GF-D8 (cell line): ENCODE data around the gene GUSB.
A peak's percentile ranks its signal among the peaks of the same experiment; 100 is the strongest.
"Not testable (repeated sequence)": the region's sequence is repeated elsewhere in the genome, so short reads cannot be mapped to it uniquely, and the experiment has no call there.

ENCODE experiments used
- DNase-seq: peaks from one replicate; lab custom pipeline; 2025; lab: John Stamatoyannopoulos, UW

The GUSB gene

DNA sequence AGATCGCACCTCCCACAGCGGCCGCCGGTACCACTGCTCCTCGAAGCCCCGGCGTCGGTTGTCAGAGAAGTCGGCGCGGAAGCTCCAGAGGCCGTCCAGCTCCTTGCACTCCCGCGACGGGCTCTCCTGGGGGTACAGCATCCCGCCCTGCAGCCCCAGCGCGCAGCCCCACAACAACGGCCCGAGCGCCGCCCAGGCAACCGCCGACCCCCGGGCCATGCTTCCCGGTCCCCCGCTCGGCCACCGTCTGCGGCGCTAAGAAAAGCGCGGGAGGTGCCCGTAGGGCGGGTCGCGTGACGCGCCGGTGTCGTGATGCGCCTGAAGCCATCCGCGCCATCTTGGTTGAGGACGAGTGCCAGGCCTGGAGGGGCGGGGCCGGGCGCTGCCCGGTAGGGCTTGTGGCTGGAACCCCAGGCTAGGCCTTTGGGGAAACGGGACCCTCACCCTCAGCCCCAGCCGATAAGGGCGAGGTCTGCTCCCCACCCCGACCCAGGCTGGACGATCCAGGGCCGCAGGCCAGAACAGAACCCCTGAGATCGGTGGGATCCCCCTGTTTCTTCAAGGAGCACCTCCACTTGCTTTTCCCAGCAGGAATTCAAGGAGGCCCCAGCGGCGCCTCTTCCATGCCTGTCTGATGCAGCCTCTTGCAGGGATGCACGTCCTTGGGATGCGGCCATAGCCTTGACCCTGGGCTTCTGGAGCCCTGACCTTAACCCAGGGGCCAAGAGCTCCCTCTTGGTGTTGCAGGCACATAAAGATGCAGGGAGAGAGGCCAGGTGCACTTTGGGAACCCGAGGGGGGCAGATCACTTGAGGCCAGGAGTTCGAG lies at the start of gene GUSB:
Gene GUSB, minus strand, starts transcription at position 249 of the 828 bp plus-strand sequence. Its CDS starts 30 bp downstream, at position 219.
- DNase-seq: peak; percentile 74

DNA sequence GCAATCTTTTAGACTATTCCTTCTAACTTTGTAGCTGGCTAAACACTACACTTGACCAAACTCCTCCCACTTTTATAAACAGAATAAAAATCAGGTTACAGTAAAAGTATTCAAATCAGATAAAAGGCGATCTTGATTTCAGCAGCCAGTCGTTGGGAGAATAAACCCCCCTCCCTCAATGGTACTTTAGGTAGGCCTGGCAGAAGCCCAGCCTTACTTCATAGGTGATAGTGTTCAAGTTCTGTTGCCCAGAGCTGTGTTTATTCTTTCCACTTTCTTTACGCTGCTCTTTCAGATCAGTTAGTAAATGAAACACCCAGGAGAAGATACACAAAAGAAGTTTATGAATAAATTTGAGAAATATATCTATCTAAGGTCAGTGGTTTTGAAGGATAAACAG lies 46.3 kb upstream of the GUSB start:
- not testable (repeated sequence) for DNase-seq

DNA sequence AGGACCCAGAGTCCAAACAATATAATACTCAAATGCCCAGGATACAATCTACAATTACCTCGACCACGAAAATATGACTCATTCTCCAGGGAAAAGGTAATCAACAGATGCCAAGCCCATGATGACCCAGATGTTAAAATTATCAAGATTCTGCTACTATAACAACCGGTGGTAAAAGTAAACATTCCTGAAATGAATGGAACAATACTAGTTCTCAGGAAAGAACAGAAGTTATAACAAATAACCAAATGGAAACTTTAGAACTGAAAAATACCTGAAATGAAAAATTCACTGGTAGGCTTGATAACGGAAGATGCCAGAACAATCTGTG lies 34.1 kb upstream of the GUSB start:
- DNase-seq: no peak

DNA sequence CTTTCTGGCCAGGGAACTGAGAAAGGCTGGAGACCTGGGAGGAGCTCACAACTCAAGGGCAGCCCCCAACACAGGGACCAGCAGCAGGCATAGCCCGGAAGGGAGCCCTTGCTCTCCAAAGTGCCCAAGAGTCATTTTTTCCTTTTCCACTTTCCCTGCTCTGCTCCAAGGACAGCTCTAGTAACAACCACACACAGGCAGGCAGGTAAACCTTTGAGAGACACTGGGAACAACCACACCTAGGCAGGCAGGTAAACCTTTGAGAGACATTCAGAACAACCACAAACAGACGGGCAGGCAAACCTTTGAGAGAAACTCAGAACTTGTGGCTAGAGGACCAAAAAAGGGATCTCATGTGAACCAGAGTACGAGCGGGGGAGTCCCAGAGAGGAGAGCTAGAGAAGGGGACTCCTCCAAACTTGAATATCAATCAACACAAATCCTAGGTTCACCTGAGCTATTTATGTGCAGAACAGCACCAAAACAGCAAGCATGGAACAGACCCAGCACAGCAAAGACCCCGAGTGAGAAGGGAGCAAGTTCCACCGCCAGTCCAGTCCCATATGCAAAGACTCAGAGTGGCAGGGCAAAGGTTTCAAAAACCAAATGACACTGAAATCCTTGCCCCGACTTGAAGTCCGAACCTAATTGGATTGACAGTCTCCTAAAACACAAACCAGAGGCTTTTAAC lies 33.6 kb upstream of the GUSB start:
- no peak for DNase-seq

DNA sequence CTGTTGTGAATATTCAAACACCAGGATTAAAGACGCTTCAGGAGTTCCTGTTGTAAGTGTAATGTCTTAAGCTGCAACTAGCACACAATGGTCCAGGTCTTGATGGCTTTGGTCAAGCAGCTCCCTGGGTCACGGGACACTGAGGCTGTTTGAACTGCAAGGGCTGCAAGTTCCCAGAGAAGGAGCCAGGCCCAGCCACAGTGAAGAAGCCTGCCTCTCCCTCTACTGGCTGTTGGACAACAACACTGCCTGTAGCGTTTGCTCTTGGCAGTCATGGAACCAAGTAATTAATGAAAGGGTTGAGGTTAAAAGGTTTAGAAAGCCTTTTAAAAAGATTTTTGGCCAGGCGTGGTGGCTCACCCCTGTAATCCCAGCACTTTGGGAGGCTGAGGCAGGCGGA lies 31.9 kb upstream of the GUSB start:
- DNase-seq: no peak

DNA sequence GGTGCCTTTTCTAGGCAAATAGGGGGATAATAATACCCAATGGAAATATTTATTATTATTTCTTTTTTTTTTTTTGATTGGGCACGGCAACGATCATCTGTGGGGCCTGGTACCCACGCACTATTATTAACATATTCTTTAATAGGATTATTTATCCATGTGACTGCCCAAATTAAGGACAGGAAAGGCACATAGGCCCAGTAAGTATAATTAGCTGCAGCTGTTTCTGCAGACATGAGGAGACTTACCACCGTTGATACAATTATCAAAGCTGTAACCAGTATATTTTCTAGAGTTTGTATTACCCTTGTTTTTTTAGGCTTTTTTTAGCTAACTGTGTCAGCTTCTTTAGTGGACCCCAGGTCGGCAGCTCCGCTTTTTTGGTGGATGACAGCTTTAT lies 25.2 kb upstream of the GUSB start:
- DNase-seq: no peak

DNA sequence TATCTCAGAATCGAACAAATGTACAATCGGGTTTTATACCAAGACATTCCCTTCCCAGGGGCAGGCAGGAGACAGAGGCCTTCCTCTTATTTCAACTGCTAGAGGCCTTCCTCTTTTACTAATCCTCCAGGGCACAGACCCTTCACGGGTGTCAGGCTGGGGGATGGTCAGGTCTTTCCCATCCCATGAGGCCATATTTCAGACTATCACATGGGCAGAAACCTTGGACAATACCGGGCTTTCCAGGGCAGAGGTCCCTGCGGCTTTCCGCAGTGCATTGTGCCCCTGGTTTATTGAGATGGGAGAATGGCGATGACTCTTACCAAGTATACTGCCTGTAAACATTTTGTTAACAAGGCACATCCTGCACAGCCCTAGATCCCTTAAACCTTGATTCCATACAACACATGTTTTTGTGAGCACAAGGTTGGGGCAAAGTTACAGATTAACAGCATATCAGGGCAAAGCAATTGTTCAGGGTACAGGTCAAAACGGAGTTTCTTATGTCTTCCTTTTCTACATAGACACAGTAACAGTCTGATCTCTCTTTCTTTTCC lies 23.2 kb upstream of the GUSB start:
- DNase-seq: not testable (repeated sequence)

DNA sequence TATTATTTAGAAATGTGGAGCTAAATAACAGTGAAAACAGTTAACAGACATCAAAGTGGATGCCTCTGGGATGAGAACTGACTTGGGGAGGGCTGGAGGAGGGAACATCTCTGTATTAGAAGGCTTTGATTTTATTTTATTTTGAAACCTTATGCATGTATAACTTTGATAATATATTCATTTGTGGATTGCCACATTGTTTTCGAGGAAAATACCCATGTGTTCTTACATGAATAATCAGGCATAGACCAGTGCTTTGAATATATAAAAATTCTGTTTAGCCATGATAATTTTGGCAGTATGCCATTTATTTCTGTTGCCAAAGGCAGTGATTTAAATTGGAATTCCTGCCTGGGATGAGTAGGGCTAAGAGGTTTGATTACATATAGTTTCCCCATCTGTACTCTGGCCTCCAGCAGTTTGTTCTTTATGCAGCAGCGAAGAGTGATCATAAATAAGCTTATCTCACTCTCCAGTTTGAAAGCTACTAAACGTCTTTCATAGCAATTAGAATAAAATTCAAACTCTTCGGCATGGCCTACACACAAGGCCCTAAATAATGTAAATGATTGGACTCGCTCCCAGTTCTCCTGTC lies 18.9 kb upstream of the GUSB start:
- DNase-seq: not testable (repeated sequence)

DNA sequence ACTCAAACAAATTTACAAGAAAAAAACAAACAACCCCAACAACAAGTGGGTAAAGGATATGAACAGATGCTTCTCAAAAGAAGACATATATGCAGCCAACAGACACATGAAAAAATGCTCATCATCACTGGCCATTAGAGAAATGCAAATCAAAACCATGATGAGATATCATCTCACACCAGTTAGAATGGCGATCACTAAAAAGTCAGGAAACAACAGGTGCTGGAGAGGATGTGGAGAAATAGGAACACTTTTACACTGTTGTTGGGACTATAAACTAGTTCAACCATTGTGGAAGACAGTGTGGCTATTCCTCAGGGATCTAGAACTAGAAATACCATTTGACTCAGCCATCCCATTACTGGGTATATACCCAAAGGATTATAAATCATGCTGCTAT lies 13.0 kb upstream of the GUSB start:
- not testable (repeated sequence) for DNase-seq

DNA sequence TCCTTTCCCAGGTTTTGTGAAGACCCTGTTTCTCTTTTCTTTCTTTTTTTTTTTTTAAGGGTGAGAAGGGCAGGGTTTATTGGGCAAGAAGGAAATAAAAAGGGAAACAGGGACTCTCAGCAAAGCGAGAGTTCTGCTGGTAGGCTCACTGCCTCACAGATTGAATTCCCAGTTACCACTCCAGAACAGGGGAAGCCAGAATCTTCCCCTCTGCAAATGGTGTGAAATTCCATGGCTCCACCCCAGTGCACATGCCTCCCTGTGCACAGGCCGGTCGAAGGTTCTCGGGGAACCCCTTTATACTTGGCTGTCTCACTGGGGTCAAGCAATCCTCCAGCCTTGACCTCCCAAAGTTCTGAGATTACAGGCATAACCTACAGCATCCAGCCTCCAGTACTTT lies 10.5 kb upstream of the GUSB start:
- no peak for DNase-seq

DNA sequence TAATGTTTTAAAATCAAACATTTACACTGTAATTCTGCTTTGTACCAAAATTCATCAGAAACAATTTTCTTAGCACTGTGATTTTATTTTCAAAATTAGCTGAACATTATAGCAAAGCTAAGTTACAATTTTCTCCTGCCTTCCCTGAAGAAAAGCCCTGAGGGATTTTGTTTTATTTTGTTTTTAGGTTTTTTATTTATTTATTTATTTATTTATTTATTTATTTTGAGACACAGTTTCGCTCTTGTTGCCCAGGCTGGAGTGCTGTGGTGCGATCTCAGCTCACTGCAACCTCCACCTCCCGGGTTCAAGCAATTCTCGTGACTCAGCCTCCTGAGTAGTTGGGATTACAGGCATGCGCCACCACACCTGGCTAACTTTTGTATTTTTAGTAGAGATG lies 9.8 kb upstream of the GUSB start:
- DNase-seq: not testable (repeated sequence)

DNA sequence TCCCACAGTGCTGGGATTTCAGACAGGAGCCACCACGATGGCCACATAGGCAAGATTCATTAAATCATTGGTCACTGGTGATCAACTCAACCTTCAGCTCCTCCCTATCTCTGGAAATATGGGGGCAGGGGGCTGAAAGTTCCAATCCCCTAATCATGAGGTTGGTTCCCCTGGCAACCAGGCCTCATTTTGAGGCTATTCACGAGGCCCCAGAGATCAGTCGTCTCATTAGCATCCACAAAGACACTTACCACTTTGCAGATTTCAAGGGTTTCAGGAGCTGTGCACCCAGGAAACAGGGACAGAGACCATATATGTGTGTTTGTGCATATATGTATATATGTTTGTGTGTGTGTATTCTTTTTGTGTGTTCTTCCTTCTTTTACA lies 7.7 kb upstream of the GUSB start:
- no peak for DNase-seq

DNA sequence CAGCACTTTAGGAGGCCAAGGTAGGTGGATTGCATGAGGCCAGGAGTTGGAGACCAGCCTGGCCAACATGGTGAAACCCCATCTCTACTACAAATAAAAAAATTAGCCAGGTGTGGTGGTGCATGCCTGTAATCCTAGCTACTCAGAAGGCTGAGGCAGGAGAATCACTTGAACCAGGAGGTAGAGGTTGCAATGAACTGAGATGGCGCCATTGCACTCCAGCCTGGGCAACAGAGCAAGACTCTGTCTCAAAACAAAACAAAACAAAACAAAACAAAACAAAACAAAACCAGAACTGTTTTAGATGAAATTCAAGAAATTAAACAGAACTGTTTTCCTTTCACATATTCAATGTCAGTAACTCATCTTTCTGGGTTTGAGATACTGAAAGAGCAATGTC lies 6.5 kb upstream of the GUSB start:
- DNase-seq: not testable (repeated sequence)

DNA sequence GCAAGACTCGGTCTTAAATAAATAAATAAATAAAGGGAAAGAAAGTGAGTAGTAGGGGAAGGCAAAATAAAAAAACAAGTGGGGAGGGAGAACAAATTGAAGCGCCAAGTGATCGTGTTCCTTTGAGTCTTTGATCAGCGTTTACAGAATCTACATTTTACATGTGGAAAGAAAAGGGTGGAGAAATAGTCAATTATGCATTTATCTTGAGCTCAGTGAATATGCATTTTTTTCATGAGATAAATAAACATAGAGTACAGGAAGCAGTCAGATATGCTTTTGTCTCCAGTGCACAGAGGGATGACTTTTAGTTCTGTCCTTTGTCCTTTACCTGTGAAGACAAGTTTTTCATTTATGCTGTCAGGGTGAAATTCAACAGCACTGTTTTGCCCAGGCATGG lies 6.1 kb upstream of the GUSB start:
- DNase-seq: no peak

DNA sequence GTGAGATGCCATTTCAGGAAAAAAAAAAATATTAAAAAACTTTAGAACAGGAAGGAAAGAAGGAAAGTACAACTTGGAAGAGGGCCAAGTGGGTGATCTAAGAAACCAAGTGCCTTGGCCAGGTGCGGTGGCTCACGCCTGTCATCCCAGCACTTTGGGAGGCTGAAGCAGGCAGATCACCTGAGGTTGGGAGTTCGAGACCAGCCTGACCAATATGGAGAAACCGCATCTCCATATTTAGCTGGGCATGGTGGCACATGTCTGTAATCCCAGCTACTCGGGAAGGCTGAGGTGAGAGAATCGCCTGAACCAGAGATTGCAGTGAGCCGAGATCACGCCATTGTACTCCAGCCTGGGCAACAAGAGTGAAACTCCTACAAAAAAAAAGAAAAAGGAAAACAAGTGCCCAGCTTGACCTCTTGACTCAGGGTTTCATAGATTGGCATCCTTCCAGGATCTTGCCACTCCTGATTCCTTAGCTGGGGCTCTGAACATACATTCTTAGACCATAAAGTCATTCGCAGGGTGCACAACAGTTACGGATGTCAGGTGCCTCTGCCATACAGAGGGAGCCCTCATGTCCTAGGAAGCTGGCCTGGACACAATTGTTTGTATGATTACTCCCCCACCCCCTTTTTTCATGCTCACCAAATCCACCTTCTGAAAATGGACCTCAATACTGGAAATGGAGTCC lies 2.1 kb upstream of the GUSB start:
- no peak for DNase-seq

DNA sequence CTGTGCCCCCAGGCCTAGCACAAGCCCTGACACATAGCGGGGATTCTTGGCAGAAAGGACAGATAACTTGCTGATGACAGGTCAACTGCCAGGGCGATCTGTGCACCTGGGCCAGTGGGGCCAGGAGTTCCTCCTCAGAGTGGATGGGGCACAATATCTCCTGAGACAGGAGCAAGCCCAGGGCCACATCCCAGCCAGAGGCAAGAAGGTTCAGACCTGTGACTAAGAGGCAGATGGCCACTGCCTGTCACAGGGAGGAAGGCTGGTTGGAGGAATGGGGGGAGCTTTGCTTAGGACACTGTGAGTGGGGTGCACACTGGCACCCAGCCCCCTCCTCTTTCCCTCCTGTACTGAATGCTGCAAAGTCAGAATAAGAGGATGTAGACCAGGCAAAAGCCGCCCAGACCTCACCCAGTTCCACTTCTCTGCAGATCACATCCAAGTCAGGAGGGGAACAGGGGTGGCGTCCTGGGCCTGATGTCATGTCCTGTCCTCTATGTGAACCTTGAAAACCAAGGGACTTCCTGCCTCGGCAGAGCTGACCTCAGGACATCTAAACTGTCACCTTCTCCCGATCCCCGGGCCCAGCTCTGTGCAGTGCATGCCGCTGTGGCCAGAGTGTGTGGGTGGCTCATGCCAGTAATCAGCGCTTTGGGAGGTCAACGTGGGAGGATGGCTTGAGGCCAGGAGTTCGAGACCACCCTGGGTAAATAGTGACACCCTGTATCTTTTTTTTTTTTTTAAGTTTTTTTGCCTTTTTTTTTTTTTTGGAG lies 1.3 kb downstream of the GUSB start:
- peak; percentile 91 for DNase-seq

DNA sequence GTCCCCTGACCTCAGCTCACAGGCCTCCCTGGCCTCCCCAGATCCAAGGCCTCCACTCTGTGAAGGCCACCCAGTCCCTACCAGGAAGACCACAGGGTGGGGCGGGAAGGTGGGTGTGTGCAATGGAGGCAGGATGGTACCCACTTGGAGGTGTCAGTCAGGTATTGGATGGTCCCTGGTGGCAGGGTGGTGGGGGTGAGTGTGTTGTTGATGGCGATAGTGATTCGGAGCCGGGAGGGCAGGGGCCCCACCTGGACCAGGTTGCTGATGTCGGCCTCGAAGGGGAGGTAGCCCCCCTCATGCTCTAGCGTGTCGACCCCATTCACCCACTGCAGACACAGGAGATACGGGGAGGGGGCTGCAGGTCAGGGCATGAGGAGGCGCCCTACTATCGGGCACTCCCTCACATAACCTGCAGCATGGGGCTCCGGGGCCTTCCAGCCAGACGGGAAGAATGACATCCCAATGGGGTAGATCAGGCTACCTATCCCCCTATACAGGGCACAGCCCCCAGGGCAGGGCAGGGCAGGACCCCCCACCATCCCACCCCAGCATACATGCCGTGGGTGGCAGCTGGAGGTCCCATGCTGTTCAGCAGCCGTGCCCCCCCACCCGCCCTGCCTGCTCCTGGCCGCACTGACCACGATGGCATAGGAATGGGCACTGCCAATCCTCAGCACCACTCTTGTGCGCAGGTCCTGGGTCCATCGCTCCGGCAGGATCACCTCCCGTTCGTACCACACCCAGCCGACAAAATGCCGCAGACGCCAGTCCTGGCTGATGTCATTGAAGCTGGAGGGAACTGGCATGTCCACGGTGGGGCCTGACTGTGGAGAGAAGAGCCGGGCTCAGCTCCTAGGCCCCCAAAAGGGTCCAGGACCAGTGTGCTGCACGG lies 2.2 kb downstream of the GUSB start:
- no peak for DNase-seq

DNA sequence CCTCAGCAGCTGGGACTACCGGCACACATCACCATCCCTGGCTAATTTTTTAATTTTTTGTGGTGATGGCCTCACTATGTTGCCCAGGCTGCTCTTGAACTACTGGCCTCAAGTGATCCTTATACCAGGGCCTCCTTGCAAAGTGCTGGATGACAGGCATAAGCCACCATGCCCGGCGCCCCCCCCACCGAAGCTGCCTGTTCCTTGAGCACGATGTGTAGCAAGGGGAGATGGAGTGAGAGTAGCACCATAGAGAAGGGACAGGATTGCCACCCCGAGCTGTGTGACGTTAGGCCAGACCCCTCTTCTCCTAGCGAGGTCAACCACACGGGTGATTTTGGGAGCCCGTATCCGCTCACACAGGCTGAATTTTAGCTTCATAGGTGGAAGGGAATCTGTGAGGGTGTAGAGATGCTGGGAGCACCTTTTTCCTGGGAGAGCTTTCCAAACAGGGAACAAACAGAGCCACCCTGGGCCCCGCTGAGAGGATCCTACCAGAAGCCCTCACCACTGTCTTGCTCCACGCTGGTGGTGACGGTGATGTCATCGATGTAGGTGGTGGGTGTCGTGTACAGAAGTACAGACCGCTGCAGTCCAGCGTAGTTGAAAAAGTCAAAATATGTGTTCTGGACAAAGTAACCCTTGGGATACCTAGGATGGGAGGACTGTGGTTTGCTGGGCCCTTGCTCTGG lies 3.0 kb downstream of the GUSB start:
- no peak for DNase-seq

DNA sequence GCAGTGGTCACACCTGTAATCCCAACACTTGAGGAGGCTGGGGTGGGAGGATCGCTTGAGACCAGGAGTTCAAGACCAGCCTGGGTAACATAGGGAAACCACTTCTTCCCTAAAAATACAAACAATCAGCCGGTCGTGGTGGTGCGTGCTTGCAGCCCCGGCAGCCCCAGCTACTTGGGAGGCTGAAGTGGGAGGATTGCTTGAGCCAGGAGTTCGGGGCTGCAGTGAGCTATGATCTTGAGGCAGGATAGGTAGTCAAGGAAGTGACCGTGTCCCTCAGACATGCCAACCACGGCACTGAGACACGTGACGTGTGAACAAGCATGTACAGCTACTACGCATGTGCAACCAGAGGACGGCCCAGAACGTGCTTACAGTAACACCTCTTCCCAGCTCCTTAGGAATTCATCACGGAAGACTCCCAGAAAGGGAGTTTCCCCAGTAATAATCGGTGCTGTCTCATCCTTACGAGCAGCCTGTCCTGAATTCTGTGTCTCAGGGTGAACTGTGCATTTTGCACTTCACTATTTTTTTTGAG lies 5.3 kb downstream of the GUSB start:
- DNase-seq: no peak
